LoVo (cell line): ENCODE data around the gene SLC24A3.

Source experiments
- DNase-seq: peaks from one replicate; pipeline ENCODE4 v3.0.0-alpha.2; 2016; ENCODE audit warnings: low spot score

SLC24A3 gene

DNA sequence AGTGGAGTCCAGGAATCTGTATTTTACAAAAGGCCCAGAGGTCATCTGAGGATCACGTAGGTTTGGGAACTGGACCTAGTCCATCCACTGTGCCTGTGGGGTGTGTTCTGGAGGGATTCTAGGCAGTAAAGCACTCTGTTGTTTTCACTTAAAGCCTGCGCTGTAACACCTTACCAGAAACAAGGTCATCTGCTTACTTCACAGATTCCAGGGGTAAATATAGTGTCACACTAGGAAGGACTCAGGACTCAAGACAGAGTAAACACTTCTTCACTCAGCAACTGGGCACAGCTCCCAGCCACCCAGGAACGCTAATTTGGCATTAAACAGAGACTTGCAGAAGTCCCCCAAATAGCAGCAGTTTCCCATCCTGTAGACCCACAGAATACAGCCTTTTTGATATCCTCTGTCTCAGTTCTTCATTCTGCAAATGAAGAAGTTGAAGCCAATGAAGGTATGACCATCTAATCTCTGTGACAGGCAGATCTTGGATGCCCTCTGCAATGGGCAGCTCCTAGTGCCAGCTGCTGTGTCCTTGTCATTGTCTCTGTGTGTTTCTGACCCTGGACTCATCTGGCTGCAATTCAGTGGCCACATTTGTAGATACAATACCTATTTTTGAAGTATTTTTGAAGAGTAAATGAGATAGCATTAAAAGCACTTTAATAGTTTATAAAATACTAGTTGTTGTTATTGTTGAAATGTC is 129.1 kb downstream of the SLC24A3 start:
- DNase-seq: no peak

DNA sequence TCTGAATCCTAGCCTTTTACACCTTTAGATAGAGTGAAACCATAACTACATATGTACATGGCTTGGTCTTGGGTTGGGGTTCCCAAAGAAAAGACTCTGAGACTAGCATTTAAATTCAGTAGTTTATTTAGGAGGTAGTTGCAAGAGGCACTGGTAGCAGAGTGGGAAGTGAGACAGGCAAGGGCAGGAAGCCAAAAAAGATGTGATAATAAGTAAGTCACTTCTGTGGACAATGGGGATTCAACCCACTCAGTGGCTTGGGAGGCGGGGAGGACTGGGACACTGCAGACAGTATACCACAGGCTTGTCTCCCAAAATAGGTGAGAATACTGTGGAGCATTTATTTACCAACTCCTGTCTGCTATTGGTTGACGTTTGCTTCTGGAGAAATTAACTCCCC is 131.9 kb downstream of the SLC24A3 start:
- no peak for DNase-seq

GRCh38 chr20:19347943-19348456 is 135.6 kb downstream of the SLC24A3 start:
- no peak for DNase-seq

DNA sequence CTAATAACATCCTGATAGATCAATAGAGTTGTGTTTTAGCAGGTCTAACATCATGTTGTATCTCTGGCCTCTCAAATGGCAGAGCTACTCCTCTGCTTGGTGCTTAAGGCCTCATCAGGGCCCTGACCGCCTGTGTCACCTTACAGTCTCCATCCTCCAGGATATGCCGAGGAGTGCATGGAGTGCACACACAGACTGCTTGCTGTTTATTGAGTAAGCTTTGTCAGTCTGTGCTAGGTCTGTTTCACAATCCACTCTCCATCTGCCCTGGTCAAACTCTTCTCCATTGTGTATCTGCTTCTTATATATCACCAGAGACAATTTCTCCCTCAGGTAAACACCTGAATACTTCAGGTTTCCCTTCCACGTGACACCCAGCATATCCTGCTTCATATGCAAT is 136.1 kb downstream of the SLC24A3 start:
- no peak for DNase-seq

DNA sequence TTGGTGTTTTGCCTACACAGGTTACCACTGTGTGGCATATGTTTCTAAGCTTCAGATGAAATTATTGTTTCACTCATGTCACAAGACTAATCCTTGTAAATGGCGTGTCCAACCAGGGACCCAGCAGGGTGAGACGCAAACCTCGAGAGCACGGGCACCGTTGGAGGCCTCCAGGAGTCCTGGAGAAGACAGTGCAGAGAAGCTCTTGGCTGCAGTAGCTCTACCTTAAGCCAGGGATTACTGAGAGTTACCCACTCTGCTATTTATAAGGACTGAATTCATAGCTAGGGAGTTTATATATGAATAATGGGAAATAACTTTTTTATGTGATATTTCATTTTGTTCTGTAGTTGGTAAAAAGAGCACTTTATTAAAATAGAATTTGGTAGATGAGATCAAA is 137.4 kb downstream of the SLC24A3 start:
- DNase-seq: no peak

GRCh38 chr20:19351542-19351941 is 139.1 kb downstream of the SLC24A3 start:
- no peak for DNase-seq

DNA sequence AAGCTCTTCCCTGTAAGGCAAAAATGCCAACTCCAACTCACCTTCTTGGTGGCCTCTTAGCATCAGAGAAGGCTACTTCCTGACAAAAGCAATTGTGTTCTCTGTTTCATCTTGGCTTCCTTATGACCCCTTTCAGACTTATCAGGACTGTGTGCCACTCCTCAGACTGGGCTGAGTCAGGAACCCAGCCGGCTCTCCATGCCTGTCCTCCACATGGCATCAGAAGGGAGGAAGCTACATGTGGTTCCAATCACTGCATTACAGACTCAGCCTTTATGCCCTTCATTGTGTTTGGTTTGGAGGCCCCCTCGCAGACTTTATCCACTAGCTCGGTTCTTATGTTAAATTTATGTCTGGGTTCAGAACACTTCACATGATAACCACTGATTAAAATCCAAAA is 142.5 kb downstream of the SLC24A3 start:
- no peak for DNase-seq

DNA sequence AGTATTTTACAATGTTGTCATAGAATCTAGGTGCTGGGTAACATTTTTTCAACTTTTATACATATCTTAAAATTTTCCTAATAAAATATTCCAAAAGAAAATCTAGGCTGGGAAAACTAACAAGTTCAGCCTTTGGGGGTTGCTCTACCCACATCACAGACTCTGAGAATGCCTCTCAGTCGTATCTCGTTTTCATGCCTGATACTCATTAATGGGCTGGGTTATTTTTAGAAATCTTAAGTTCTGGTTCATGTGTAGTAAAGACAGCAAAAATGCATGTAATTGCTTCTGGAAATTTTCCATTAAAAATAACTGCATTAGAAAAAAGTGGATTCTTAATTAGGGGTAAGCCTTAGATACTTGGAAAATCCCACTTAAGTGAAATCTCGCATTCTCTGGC is 149.3 kb downstream of the SLC24A3 start:
- DNase-seq: no peak

DNA sequence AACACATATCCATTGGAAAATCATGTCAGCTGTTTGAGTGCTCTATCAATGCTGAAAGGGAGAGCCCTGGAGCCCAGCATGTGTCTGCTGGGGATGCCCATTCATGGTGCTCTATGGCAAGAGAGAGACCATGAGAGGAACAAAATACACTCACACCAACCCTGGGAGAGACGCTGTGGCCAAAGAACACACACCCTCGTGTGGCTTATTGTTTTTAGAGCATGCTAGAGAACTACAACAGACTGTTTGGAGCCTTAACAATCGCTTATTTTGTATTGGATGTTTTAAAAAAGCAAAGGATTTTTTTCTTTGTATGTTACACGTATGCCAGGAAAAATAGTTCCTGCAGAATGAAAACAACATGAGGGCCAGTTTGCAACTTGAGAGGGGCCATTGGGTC is 151.0 kb downstream of the SLC24A3 start:
- DNase-seq: no peak

- no peak for DNase-seq
Observed at GRCh38 chr20:19367591-19367990, 155.1 kb downstream of the SLC24A3 start.

GRCh38 chr20:19368351-19368750 is 155.9 kb downstream of the SLC24A3 start:
- DNase-seq: no peak

DNA sequence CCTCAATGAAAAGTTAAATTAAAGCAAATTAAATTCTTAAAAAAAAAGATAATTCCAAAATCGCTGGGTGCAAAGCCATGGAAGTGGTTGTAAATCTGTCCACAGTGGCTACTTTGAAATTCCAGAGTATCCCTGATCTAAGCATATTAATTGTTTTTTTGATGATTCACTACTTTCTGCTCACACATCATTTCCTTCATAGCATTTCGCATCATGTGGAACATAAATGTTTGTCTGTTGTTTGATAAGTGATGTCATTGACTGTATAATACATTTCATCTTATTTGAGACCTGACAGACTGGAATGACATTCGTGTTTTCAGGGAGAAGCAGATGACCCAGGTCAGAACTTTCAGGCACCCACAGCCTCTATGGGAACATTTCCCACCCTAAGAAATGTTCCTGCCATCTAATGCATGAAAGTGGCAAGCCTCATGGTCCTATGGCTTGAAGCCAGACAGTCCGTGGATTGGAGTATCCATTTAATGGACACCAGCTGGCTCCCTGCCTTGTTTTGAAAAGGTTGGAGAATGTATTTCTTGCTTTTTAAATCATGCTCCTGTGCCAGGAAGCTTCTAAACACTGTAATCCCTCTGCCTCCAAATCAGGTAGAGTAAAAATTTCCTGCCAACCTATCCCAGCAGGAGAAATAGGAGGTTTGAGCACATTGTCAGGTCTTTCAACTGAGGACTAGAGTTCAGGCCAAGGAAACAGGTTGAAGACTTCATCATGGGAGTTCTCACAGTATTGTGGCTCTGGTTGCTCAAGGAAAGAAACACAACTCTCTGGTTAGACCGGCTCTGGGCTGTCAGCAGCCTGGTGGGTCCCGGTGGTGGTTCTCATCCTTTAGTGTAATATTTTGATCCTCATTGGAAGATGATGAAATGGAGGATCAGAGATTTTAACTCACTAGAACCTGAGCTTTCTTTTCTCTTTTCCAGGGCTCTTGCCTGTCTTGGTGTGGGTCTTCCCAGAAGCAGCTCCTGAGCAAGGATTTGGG is 157.9 kb downstream of the SLC24A3 start:
- DNase-seq: no peak

GRCh38 chr20:19371112-19371511 is 158.7 kb downstream of the SLC24A3 start:
- DNase-seq: no peak

DNA sequence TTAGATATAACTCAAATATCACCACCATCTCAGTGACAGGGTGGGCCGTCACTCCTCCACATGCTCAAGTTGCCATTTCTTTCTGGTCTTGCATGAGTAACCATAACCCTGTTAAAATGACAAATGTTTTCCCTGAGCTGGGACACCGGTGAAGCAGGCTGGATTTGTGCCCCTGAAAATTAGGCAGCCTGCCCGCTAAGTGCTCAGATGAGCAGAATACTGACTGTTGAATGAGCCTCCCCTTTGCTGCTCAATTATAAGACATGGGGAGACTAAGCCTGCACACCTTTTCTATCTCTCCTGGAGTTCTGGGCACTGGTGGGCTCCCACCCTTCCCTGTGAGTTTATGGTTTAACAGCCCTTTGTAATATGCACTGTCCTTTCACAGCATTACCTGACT is 161.8 kb downstream of the SLC24A3 start:
- DNase-seq: no peak

DNA sequence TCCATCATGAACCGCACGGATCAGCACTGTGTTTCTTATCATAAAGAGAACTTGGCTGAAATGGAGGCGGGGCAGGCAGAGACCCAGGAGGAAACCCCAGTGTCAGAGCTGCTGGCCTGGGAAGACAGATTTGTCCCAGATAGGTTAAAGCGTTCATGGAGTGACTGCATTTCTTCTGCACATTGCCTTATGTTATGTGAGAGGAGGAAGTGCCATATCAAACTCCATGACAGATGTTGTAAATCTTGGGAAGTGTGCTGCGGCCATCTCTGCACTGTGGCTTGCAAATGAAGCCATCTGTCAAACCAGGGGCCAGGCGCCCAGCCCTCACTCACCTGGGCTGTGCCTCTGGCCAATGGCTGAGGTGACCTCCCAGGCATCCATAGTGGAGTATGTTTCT is 163.0 kb downstream of the SLC24A3 start:
- no peak for DNase-seq

- no peak for DNase-seq
Observed at GRCh38 chr20:19375801-19376200, 163.4 kb downstream of the SLC24A3 start.

DNA sequence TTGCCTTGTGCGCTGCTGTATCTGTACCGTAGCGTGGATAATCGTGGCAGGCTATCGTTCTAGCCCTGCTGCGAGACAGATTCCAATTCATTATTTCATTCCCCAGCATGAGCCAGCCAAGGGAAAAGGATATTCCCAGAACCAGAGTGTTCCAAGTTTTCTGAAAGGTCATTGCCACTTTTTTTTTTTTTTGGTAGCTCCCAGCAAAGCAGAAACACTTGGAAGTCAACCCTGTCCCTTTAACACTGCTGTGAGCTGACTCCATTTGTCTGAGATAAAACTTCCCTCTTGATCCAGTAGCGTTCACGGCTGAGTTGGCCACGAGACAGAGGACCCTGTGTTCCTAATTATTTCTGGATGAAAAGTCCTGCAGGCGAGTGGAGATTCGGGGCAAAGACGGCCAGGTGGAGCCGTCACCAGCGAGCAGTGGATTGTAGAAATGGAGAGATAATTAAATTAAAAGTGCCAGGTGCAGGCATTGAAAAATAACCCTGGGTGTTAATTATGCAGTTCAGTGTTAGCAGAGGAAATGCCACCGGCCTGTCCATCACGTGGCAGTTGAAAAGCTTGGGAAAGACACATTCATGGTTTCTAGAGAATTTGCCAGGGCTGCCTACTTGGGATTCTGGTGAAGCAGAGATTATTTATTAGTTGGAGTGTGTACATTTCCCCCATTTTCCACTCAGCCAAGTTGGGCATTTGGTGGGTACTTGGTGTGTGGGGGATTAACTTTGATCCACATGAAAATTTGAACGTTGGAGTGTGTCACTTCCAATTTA is 164.2 kb downstream of the SLC24A3 start:
- DNase-seq: no peak

DNA sequence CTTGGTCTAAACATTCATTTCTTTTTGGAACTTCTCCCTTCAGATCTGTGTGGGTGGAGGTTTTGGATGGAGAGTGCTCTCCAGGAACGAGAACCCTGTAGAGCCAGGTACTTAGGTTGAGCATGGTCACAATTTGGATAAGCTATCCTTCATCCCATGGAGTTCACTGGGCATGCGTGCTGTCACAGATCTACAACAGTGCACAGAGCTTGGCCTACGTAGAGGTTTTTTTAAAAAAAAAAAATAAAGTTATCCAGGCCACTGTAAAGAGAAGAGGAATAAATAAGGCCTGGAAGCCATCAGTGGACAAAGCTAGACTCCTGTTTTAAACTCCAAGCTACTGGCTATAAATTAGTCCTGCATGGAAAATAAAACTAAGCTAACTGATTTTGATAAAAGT is 165.6 kb downstream of the SLC24A3 start:
- no peak for DNase-seq

GRCh38 chr20:19380211-19380610 is 167.8 kb downstream of the SLC24A3 start:
- no peak for DNase-seq

DNA sequence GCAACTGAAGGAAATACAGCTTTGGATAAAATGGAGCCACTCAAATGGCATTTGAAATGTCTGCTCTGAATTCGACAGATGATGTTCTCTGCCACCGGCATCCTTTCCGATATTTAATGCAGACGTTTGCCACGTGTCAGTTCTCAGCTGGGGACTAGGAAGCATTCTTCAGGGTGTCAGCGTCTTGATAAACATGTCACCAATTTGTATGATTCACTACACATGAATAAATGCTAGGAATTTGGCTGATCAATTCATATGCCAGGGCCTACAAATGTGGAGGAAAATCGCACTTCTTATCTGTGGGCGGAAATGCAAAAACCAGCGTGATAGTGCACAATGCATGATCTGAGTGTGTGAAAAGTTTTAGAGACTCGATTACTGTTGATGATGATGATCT is 169.5 kb downstream of the SLC24A3 start:
- DNase-seq: no peak

GRCh38 chr20:19382386-19383340 is 170.2 kb downstream of the SLC24A3 start:
- no peak for DNase-seq
